GM21737 (cell line): ENCODE results near the gene PPP1R13B.
"Not testable (repeated sequence)": the region's sequence is repeated elsewhere in the genome, so short reads cannot be mapped to it uniquely, and the experiment has no call there.

Source experiments
- ATAC-seq: cut with Tn5 transposase; IDR thresholded peaks from one replicate; pipeline ENCODE4 v1.9.1; 2021; ENCODE audit warnings: mild to moderate bottlenecking, moderate library complexity; ENCODE audit not compliant: unreplicated experiment

PPP1R13B gene

GRCh38 chr14:103847451-103848174 is at the start of gene PPP1R13B:
TSS of gene PPP1R13B (minus strand) at chr14:103847575. CDS start at chr14:103847307, 268 bp downstream.
- peak; percentile 75 for ATAC-seq

- no peak for ATAC-seq
Observed at GRCh38 chr14:103896578-103896977, 49.2 kb upstream of the PPP1R13B start.

GRCh38 chr14:103894723-103895059 is 47.3 kb upstream of the PPP1R13B start:
- no peak for ATAC-seq

- ATAC-seq = no peak
Observed at GRCh38 chr14:103894034-103894722, 46.8 kb upstream of the PPP1R13B start.

- ATAC-seq = no peak
Observed at GRCh38 chr14:103892247-103892646, 44.9 kb upstream of the PPP1R13B start.

- ATAC-seq = no peak
Observed at GRCh38 chr14:103891667-103892215, 44.4 kb upstream of the PPP1R13B start.

GRCh38 chr14:103890821-103891666 is 43.7 kb upstream of the PPP1R13B start:
- ATAC-seq = no peak

- no peak for ATAC-seq
Observed at GRCh38 chr14:103890052-103890371, 42.6 kb upstream of the PPP1R13B start.

- no peak for ATAC-seq
Observed at GRCh38 chr14:103889313-103890051, 42.1 kb upstream of the PPP1R13B start.

GRCh38 chr14:103889002-103889312 is 41.6 kb upstream of the PPP1R13B start:
- not testable (repeated sequence) for ATAC-seq

- no peak for ATAC-seq
Observed at GRCh38 chr14:103887557-103888115, 40.3 kb upstream of the PPP1R13B start.

GRCh38 chr14:103887170-103887501 is 39.8 kb upstream of the PPP1R13B start:
- no peak for ATAC-seq

GRCh38 chr14:103886304-103887169 is 39.2 kb upstream of the PPP1R13B start:
- no peak for ATAC-seq

- no peak for ATAC-seq
Observed at GRCh38 chr14:103885509-103885932, 38.1 kb upstream of the PPP1R13B start.

- no peak for ATAC-seq
Observed at GRCh38 chr14:103884854-103885253, 37.5 kb upstream of the PPP1R13B start.

GRCh38 chr14:103883263-103883523 is 35.8 kb upstream of the PPP1R13B start:
- ATAC-seq = no peak

GRCh38 chr14:103882503-103883262 is 35.3 kb upstream of the PPP1R13B start:
- ATAC-seq = no peak

GRCh38 chr14:103881268-103882201 is 34.2 kb upstream of the PPP1R13B start:
- ATAC-seq = no peak
